Measurements from ENCODE around the gene SLC51A. TPM values are rescaled to one million over a fixed set of nuclear protein-coding genes. Genes with fewer than 3 reads are reported as not detected.

The SLC51A gene
- total and polyA plus RNA-seq, 2 of the 13 experiments (the other 11 are each of a cell fraction or from before 2014, with no cell fraction given) = 4.3 to 48.8 TPM

GRCh38 chr3:196227629-196228493 lies 11.5 kb downstream of the SLC51A start (continued):
- TF ChIP-seq, protein P1, sequence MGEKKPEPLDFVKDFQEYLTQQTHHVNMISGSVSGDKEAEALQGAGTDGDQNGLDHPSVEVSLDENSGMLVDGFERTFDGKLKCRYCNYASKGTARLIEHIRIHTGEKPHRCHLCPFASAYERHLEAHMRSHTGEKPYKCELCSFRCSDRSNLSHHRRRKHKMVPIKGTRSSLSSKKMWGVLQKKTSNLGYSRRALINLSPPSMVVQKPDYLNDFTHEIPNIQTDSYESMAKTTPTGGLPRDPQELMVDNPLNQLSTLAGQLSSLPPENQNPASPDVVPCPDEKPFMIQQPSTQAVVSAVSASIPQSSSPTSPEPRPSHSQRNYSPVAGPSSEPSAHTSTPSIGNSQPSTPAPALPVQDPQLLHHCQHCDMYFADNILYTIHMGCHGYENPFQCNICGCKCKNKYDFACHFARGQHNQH (CRISPR knock-in tag; IDR thresholded peaks at IDR 0.05) = peak; percentile 75; the same call in 1 of the 2 replicates
- TF ChIP-seq ZNF350 (CRISPR knock-in tag; IDR thresholded peaks at IDR 0.05; ENCODE audit: borderline replicate concordance, low read depth) = peak; percentile 81; the same call in 1 of the 2 replicates
- peak; percentile 37; the same call in 1 of the 2 replicates for TF ChIP-seq FOXP4 (CRISPR knock-in tag; IDR thresholded peaks at IDR 0.05)
- TF ChIP-seq ARID4A (CRISPR knock-in tag; IDR thresholded peaks at IDR 0.05; ENCODE audit: borderline replicate concordance) = peak; percentile 44; the same call in 1 of the 2 replicates
- peak; percentile 35; the same call in 1 of the 2 replicates for TF ChIP-seq ZBTB7B (CRISPR knock-in tag; IDR thresholded peaks at IDR 0.05)
- peak; percentile 90 for TF ChIP-seq PAXIP1 (CRISPR knock-in tag; conservative IDR thresholded peaks at IDR 0.05)
- TF ChIP-seq PITX1 (CRISPR knock-in tag; IDR thresholded peaks at IDR 0.05) = 0 out of 2 replicates have a peak, but pooled peaks have one; percentile 36
- TF ChIP-seq FIP1L1 (IDR thresholded peaks at IDR 0.05; ENCODE audit: borderline replicate concordance, insufficient read depth, low read depth, low read length) = no peak
- peak; percentile 86 for TF ChIP-seq ZNF605 (CRISPR knock-in tag; IDR thresholded peaks at IDR 0.05)
- TF ChIP-seq ZNF761 (CRISPR knock-in tag; conservative IDR thresholded peaks at IDR 0.05) = no peak
- peak; percentile 28; the same call in 1 of the 2 replicates for TF ChIP-seq HIC2 (CRISPR knock-in tag; IDR thresholded peaks at IDR 0.05; ENCODE audit: low read depth)
- peak; percentile 26; the same call in 1 of the 2 replicates for TF ChIP-seq MEIS1 (CRISPR knock-in tag; IDR thresholded peaks at IDR 0.05; ENCODE audit: borderline replicate concordance)
